Measurements from ENCODE around the gene CDC6. TPM values are rescaled to one million over a fixed set of nuclear protein-coding genes. Genes with fewer than 3 reads are reported as not detected.

CDC6 gene
- total and polyA plus RNA-seq, 2 of the 8 experiments (the other 6 are each of a cell fraction or from before 2014, with no cell fraction given) = 50.5 to 140 TPM

DNA sequence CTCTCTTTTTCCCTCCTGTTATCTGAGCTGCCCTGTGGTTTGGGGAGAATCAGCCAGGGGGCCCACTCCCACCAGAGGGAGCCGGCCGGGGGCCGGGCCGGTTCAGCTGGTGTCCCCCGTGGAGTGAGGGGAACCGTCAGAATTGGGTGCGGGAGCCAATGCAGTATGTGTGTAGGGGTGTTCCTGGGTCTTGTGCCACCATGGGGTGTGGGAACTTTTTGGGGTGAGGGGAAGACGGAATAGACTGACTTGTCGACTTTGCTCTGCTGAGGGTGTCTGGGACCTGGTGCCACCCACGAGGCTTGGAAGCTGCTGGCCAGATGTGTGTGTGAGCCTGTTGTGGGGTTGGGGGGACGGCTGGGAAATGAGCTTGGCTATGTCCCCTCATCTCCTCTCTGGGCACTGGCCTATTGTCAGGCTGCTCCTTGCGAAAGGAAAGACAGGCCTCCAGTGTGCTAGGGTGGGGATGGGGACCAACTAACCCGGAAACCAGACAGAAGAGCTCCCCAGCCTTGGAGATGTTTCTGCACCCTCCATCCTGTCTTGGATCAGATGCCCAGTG lies 31.2 kb downstream of the CDC6 start:
- Histone ChIP-seq H3K4ac (replicated peaks; ENCODE audit: insufficient read length, low read depth, low read length) (no peak overlapping the region), H3K9me3 (ENCODE audit: insufficient read depth in 2 of 2, low read depth in 1 of 2, low read length in 1 of 2) (no peaks in the 10 kb centered on the region), H3K4me2 (ENCODE audit: insufficient read depth in 1 of 2, low read depth in 2 of 2, low read length in 2 of 2) (peak overlapping the region; percentile 75 to 97), H3K9ac (replicated peaks in 1 of 4; ENCODE audit: extremely low read depth in 1 of 4, low read depth in 3 of 4, low read length in 3 of 4) (no peak overlapping the region), H2BK20ac (ENCODE audit: low read length) (no peak overlapping the region), H4K5ac (ENCODE audit: insufficient read length, low read depth, low read length) (no peak overlapping the region), H4K8ac (ENCODE audit: extremely low read depth, insufficient read depth, low read length) (no peak overlapping the region), H2BK120ac (replicated peaks; ENCODE audit: low read depth, low read length) (no peak overlapping the region), H2BK5ac (ENCODE audit: low read depth, low read length) (no peak overlapping the region), H3K79me1 (ENCODE audit: low read depth, low read length) (peaks cover 11% of the 10 kb centered on the region), H3K4me3 (ENCODE audit: extremely low read depth in 1 of 4, insufficient read depth in 2 of 4, low read depth in 3 of 4, low read length in 4 of 4) (peak overlapping the region; percentile 55 to 81 (median 71)), H3K23me2 (ENCODE audit: low read depth, low read length) (peaks cover 18% of the 10 kb centered on the region), H2AFZ (ENCODE audit: low read length) (no peak overlapping the region), H3K4me1 (replicated peaks in 1 of 4; ENCODE audit: control insufficient read depth in 3 of 4, insufficient read depth in 4 of 4, low read length in 3 of 4) (peaks cover 0 to 38% (median 28%) of the 10 kb centered on the region in 4 experiments; a peak in 6 of 7 replicates), H3K14ac (ENCODE audit: insufficient read length) (no peak overlapping the region), H2BK12ac (ENCODE audit: low read depth, low read length) (no peak overlapping the region), H4K20me1 (replicated peaks in 1 of 2; ENCODE audit: control insufficient read depth in 1 of 2, insufficient read depth in 2 of 2, low read length in 2 of 2) (peaks cover 18 to 29% of the 10 kb centered on the region in 2 experiments), H3K36me3 (ENCODE audit: control insufficient read depth in 2 of 4, insufficient read depth in 4 of 4, low read length in 3 of 4) (no peaks in the 10 kb centered on the region), H3K23ac (ENCODE audit: insufficient read length) (no peak overlapping the region), H3K79me2 (ENCODE audit: control insufficient read depth in 1 of 2, insufficient read depth in 2 of 2, low read length in 2 of 2) (peaks cover 0 to 20% of the 10 kb centered on the region in 2 experiments; a peak in 2 of 4 replicates), H4K91ac (replicated peaks; ENCODE audit: insufficient read length, low read length) (no peak overlapping the region), H2BK15ac (ENCODE audit: low read length) (peak overlapping the region; percentile 18; the same call in 1 of the 2 replicates), H3K27ac (ENCODE audit: low read depth, low read length) (no peak overlapping the region), H2AK5ac (ENCODE audit: low read depth, low read length) (no peak overlapping the region), H3K18ac (ENCODE audit: extremely low read depth, low read length) (no peak overlapping the region), H3K27me3 (replicated peaks in 1 of 4; ENCODE audit: control insufficient read depth in 3 of 4, extremely low read depth in 1 of 4, insufficient read depth in 3 of 4, low read length in 3 of 4) (peaks cover 0 to 30% (median 16%) of the 10 kb centered on the region in 4 experiments; a peak in 5 of 7 replicates), H3K56ac (replicated peaks; ENCODE audit: insufficient read length, low read depth, low read length) (no peak overlapping the region)
- POLR2A ChIA-PET (ENCODE audit: partially characterized antibody) = interaction anchor here (1.0 to 30.6 kb wide), 5 partner anchors 11 to 33 kb away, joined by 3 to 540 read pairs (median 3); partner anchors contain the start of genes CDC6 and RARA
- FAIRE-seq (no peak), DNase-seq (ENCODE audit: low read depth in 1 of 2, low spot score in 2 of 2) (no peak)
- 25% methylated on average over 13 of the region's 13 CpGs; no CpG with 5 or more reads in 1 of the 2 experiments for WGBS, 2 experiments (ENCODE audit: extremely low coverage in 1 of 2, insufficient coverage in 1 of 2, insufficient read length in 1 of 2, insufficient replicate concordance in 2 of 2, low coverage in 1 of 2, low lambda C conversion rate in 2 of 2, missing lambda C conversion rate in 1 of 2)
- TF ChIP-seq EZH2 (IDR thresholded peaks at IDR 0.05; ENCODE audit: low read depth, low read length, severe bottlenecking) (peak; percentile 14), POLR2A (IDR thresholded peaks at IDR 0.05; ENCODE audit: control extremely low read depth in 1 of 2, low read depth in 2 of 2, low read length in 2 of 2) (no peak)
- TF ChIP-seq, protein P1, sequence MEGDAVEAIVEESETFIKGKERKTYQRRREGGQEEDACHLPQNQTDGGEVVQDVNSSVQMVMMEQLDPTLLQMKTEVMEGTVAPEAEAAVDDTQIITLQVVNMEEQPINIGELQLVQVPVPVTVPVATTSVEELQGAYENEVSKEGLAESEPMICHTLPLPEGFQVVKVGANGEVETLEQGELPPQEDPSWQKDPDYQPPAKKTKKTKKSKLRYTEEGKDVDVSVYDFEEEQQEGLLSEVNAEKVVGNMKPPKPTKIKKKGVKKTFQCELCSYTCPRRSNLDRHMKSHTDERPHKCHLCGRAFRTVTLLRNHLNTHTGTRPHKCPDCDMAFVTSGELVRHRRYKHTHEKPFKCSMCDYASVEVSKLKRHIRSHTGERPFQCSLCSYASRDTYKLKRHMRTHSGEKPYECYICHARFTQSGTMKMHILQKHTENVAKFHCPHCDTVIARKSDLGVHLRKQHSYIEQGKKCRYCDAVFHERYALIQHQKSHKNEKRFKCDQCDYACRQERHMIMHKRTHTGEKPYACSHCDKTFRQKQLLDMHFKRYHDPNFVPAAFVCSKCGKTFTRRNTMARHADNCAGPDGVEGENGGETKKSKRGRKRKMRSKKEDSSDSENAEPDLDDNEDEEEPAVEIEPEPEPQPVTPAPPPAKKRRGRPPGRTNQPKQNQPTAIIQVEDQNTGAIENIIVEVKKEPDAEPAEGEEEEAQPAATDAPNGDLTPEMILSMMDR (IDR thresholded peaks at IDR 0.05; ENCODE audit: control extremely low read depth in 1 of 3, insufficient read depth in 1 of 3, low read depth in 1 of 3, low read length in 3 of 3) = peak in 1 of 3 experiments; percentile 6; a peak in 1 of 4 replicates
- CTCF ChIA-PET (ENCODE audit: partially characterized antibody) = interaction anchor here (0.9 to 39.2 kb wide), 6 partner anchors 9 to 34 kb away, joined by 4 to 1198 read pairs (median 6); partner anchors contain the start of genes GJD3 and RARA
